RCC 7860 (cell line): ENCODE results near the gene GDF11.

Source experiments
- DNase-seq: peaks from one replicate; pipeline ENCODE4 v3.0.0-alpha.2; 2015; ENCODE audit warnings: low spot score
- FAIRE-seq: peaks from 2 replicates; lab custom pipeline; 2012; peaks lifted over from hg19 to GRCh38; lab: Jason Lieb, UNC

Gene GDF11

DNA sequence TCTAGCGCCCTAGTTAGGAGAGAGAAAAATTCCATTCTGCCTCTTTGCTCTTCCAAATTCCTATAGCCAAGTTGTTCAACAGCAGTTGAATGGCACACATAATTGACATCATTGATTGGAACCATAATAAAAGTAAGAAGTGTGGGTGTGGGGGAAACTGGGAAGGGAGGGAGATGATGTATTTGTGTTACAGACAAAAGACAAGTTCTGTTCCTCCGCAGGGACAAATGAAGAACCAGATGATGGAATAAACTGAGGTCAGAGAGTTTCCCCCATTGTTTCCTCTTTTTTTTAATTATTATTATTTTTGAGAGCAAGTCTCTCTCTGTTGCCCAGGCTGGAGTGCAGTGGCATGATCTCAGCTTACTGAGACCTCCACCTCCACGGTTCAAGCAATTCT lies 34.9 kb downstream of the GDF11 start:
- DNase-seq (no peak), FAIRE-seq (no peak)

DNA sequence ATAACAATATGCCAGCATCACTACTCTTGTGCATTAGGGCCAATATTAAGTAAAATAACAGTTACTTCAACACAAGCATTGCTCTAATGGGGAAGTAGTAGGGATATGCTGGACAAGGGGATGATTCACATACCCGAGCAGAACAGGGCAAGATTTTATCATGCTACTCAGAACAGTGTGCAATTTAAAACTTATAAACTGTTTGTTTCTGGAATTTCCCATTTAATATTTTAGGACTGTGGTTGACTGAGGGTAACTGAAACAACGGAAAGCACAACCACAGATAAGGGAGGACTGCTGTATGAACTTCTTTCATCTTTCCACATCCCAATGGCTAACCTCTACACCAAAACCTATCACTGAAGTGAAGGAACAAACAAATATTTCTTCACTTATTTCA lies 37.8 kb downstream of the GDF11 start:
- DNase-seq (no peak), FAIRE-seq (no peak)

DNA sequence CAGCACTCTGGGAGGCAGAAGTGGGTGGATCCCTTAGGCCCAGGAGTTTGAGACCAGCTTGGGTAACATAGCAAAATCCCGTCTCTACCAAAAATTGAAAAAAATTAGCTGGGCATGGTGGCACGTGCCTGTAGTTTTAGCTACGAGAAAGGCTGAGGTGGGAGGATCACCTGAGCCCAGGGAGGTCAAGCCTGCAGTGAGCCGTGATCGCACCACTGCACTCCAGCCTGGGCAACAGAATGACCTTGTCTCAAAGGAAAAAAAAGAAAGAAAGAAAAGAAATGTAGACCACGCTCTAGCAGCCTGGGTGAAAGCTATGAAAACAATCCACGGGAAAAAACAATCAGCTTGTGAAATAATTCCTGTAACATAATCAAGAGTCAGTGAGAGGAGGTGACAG lies 45.6 kb downstream of the GDF11 start:
- FAIRE-seq (no peak), DNase-seq (no peak)

DNA sequence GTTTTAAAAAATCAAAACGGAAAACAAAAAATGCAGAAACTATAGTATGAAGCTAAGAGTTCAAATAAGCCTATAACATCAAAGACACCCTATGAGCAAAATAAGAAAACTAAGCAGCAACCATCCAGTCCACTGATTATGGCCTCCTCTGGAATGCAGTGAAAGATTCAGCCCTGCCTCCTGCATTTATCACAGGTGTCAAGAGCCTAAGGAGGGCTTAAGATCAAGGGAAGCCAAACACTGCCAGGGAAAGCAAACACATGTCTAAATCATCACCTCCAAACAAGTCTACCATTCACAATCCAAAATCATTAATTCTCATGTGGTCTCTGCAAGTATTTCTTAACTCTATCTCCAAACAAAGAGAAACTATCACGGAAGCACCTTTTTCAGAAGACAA lies 46.2 kb downstream of the GDF11 start:
- FAIRE-seq, result no peak

DNA sequence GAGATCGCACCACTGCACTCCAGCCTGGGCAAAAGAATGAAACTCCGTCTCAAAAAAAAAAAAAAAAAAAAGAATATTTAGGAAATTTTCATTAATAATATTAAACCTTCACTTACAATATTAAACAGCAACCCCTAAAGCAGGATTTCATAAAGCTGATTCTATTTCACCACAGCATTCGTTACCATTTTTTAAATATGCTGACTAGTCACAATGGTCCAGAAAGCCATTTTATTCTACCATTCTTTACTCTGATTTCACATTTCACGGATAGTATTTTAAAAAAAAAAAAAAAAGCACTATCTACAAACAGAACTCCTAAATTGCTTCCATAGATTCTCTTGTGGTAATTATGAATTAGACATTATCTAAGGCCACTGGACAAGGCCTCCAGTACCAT lies 47.0 kb downstream of the GDF11 start:
- no peak for DNase-seq
- no peak for FAIRE-seq

More for the DNA sequence above, 46.2 kb downstream of the GDF11 start:
- DNase-seq, result no peak

DNA sequence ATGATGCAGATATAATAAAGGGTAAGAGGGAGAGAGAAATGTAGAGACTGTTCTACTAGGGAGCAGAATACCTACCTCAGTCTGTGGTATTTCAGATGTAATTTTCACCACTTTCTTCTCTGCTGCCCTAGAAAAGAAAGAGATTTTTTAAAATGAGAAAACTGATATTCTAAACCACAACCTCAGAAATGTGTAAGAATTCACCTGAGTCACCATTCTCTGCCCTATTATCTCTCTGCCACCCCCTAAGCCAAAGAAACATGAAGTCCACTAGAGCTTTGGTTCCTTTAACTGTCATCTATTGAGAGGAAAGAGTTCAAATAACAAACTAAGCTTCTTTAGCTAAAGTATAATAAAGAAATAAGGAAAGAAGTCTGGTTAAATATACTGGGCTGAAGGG lies 53.0 kb downstream of the GDF11 start:
- DNase-seq (no peak), FAIRE-seq (no peak)

DNA sequence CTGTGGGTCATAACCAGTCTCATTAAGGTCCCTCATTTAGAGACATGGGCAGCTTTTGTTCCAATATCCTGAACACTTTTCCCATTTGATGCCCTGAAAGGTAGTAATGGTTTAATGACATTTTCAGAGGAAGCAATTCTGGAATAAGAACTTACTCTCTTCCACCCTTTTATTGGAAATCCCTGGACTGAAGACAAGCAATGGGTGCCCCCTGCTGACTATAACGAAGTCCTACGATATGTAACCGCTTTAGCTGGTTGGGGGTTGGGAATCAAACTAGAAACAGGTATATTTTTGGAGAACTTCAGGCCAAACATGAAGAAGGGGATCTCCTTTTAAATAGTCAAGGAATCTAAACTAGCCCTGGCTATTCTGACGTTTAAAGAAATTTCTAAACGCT lies 54.1 kb downstream of the GDF11 start:
- DNase-seq (no peak), FAIRE-seq (no peak)

DNA sequence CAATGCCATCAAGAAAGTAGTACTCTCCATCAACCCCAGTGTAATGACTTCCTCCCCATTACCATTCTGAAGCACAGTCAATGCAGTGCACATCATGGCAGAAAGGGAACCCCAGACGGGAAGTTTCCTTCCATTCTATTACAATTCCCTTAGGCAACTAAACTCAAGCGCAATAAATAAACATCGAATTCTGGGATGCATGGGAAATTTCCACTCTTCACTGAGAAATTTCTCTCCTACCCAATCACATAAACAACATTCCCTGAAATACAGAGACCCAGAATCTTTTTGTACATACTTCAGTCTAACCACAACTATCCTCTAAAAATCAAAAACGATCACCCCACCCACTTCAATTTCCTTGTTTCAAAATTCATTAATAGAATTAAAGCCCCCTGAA lies 54.6 kb downstream of the GDF11 start:
- FAIRE-seq (no peak), DNase-seq (no peak)
